Measurements from ENCODE around the gene NR2C2. TPM values are rescaled to one million over a fixed set of nuclear protein-coding genes. Genes with fewer than 3 reads are reported as not detected.
A peak's percentile ranks its signal among the peaks of the same experiment; 100 is the strongest.

NR2C2 gene
- total and polyA plus RNA-seq, 10 of the 15 experiments (the other 5 are each of a cell fraction or from before 2014, with no cell fraction given) = 2.7 to 30.3 (median 18.3) TPM

GRCh38 chr3:15065550-15066007 is 118.2 kb downstream of the NR2C2 start:
- TF ChIP-seq MLLT1 (IDR thresholded peaks at IDR 0.05) = 0 out of 2 replicates have a peak, but pooled peaks have one; percentile 62
- TF ChIP-seq FOXK2 (IDR thresholded peaks at IDR 0.05) = no peak
- Histone ChIP-seq H3K27me3 (replicated peaks in 1 of 2; ENCODE audit: control insufficient read depth in 2 of 2, insufficient read depth in 2 of 2, low read length in 1 of 2) (no peaks in the 10 kb centered on the region), H3K4me2 (ENCODE audit: control insufficient read depth, insufficient read depth) (peak overlapping the region; percentile 94), H3K9me3 (replicated peaks; ENCODE audit: control insufficient read depth, insufficient read depth, low read length) (no peaks in the 10 kb centered on the region), H4K20me1 (ENCODE audit: control insufficient read depth, insufficient read depth) (no peaks in the 10 kb centered on the region), H3K79me2 (ENCODE audit: control insufficient read depth, insufficient read depth, low read length) (peaks cover 25% of the 10 kb centered on the region), H3K27ac (ENCODE audit: control insufficient read depth, insufficient read depth) (no peak overlapping the region), H2AFZ (ENCODE audit: control insufficient read depth, low read depth, low read length) (peak overlapping the region; percentile 95), H3K4me3 (peak overlapping the region; percentile 83; the same call in 1 of the 2 replicates), H3K4me1 (ENCODE audit: control insufficient read depth, insufficient read depth, low read length) (peaks cover 13% of the 10 kb centered on the region), H3K9ac (ENCODE audit: control insufficient read depth, insufficient read depth, low read length) (peak overlapping the region; percentile 97; the same call in 1 of the 2 replicates), H3K36me3 (ENCODE audit: control insufficient read depth in 2 of 2, insufficient read depth in 2 of 2, low read length in 1 of 2) (peaks cover 0 to 7% of the 10 kb centered on the region in 2 experiments; a peak in 1 of 4 replicates)
- WGBS (ENCODE audit: insufficient coverage, insufficient replicate concordance, low lambda C conversion rate, missing lambda C conversion rate) = 51% methylated on average over 16 of the region's 16 CpGs
- ChIA-PET SMC1A (ENCODE audit: uncharacterized antibody, unreplicated experiment) (interaction anchor here (0.7 to 3.0 kb wide), 7 partner anchors 11 to 134 kb away, joined by 3 to 20 read pairs (median 5); partner anchors contain the start of gene RBSN), POLR2A (interaction anchor here (0.6 to 2.8 kb wide), 9 partner anchors 10 to 461 kb away, joined by 3 to 30 read pairs (median 3); partner anchors contain the start of gene RBSN), CTCF (interaction anchor here (0.8 to 4.4 kb wide), 7 partner anchors 11 to 339 kb away, joined by 3 to 50 read pairs (median 3); partner anchors contain the start of gene RBSN), RAD21 (ENCODE audit: unreplicated experiment) (interaction anchor here (0.6 to 3.9 kb wide), 4 partner anchors 11 to 122 kb away, joined by 3 to 30 read pairs (median 4); no protein-coding TSS in a partner anchor)
- intact Hi-C loops (cut with micrococcal nuclease; ENCODE audit: unreplicated experiment) (loop anchor here (1.0 to 5.0 kb wide), 2 partner anchors 10 to 118 kb away; partner anchors contain the start of gene NR2C2), in situ Hi-C loops (cut with MboI) (no loop called here)
- no TSS peak for BruUV-seq (replicated peaks)
- ATAC-seq (no peak), FAIRE-seq (no peak), DNase-seq (ENCODE audit: low read depth, low spot score) (no peak)

- ChIA-PET RAD21 (ENCODE audit: unreplicated experiment) (interaction anchor here (3.9 kb wide), 1 partner anchor 15 kb away, joined by 30 read pairs; no protein-coding TSS in a partner anchor), SMC1A (ENCODE audit: uncharacterized antibody, unreplicated experiment) (interaction anchor here (1.5 kb wide), 1 partner anchor 31 kb away, joined by 5 read pairs; no protein-coding TSS in a partner anchor), CTCF (interaction anchor here (4.4 kb wide), 1 partner anchor 15 kb away, joined by 50 read pairs; no protein-coding TSS in a partner anchor), POLR2A (interaction anchor here (0.6 kb wide), 1 partner anchor 13 kb away, joined by 4 read pairs; no protein-coding TSS in a partner anchor)
- H3K4me1 ChIP-seq (ENCODE audit: control insufficient read depth, insufficient read depth, low read length) = peaks cover 13% of the 10 kb centered on the region
- FAIRE-seq (no peak), DNase-seq (ENCODE audit: low read depth, low spot score) (no peak), ATAC-seq (no peak)
- 100% methylated on average over 3 of the region's 3 CpGs for WGBS (ENCODE audit: insufficient coverage, insufficient replicate concordance, low lambda C conversion rate, missing lambda C conversion rate)
- in situ Hi-C loops (cut with MboI) (no loop called here), intact Hi-C loops (cut with micrococcal nuclease; ENCODE audit: unreplicated experiment) (loop anchor here (5.0 kb wide), 1 partner anchor 119 kb away; the partner anchor contains the start of gene NR2C2)
- no peak overlapping the region for H3K4me2 ChIP-seq (ENCODE audit: control insufficient read depth, insufficient read depth)
- no peak overlapping the region for H3K27ac ChIP-seq (ENCODE audit: control insufficient read depth, insufficient read depth)
- BruUV-seq (replicated peaks) = no TSS peak
- H4K20me1 ChIP-seq (ENCODE audit: control insufficient read depth, insufficient read depth) = no peaks in the 10 kb centered on the region
- H3K36me3 ChIP-seq (ENCODE audit: control insufficient read depth in 2 of 2, insufficient read depth in 2 of 2, low read length in 1 of 2) = peaks cover 0 to 8% of the 10 kb centered on the region in 2 experiments; a peak in 1 of 4 replicates
- H3K9ac ChIP-seq (ENCODE audit: control insufficient read depth, insufficient read depth, low read length) = no peak overlapping the region
- H3K27me3 ChIP-seq (replicated peaks in 1 of 2; ENCODE audit: control insufficient read depth in 2 of 2, insufficient read depth in 2 of 2, low read length in 1 of 2) = no peaks in the 10 kb centered on the region
- H2AFZ ChIP-seq (ENCODE audit: control insufficient read depth, low read depth, low read length) = no peak overlapping the region
- no peak overlapping the region for H3K4me3 ChIP-seq
- H3K9me3 ChIP-seq (replicated peaks; ENCODE audit: control insufficient read depth, insufficient read depth, low read length) = no peaks in the 10 kb centered on the region
- H3K79me2 ChIP-seq (ENCODE audit: control insufficient read depth, insufficient read depth, low read length) = peaks cover 25% of the 10 kb centered on the region
- TF ChIP-seq EP300 (IDR thresholded peaks at IDR 0.05; ENCODE audit: borderline replicate concordance in 1 of 2, control insufficient read depth in 1 of 2, low read depth in 2 of 2, low read length in 2 of 2) = no peak
- TF ChIP-seq ATF2 (IDR thresholded peaks at IDR 0.05; ENCODE audit: low read length) = no peak
- no peak for TF ChIP-seq CREB1 (IDR thresholded peaks at IDR 0.05; ENCODE audit: low read depth)
- TF ChIP-seq CUX1 (IDR thresholded peaks at IDR 0.05; ENCODE audit: insufficient replicate concordance, low read depth, low read length) = no peak
Observed at GRCh38 chr3:15066467-15066866, 119.1 kb downstream of the NR2C2 start.
